Measurements from ENCODE around the gene SULT2B1. TPM values are rescaled to one million over a fixed set of nuclear protein-coding genes. Genes with fewer than 3 reads are reported as not detected.

Gene SULT2B1
- total RNA-seq, 5 donors from 2014 or later (not counting 1 experiment from before 2014, with no cell fraction given) = not detected

GRCh38 chr19:48600679-48601417 lies 48.9 kb downstream of the SULT2B1 start:
- H3K27me3 Mint-ChIP-seq = no peaks in the 10 kb centered on the region
- peaks cover 0 to 13% (median 6%) of the 10 kb centered on the region in 3 donors for H3K4me1 Mint-ChIP-seq
- no peaks in the 10 kb centered on the region for H3K9me3 Mint-ChIP-seq
- POLR2A ChIA-PET = interaction anchor here in 1 of 2 donors (0.6 kb wide), 1 partner anchor 433 kb away, joined by 10 read pairs; no protein-coding TSS in a partner anchor
- H3K4me1 ChIP-seq (ENCODE audit: control insufficient read depth in 1 of 2, extremely low read depth in 1 of 2, insufficient read depth in 2 of 2, low read length in 2 of 2) = peaks cover 0 to 22% of the 10 kb centered on the region in 2 experiments
- CTCF ChIA-PET = no interaction called here
- no peaks in the 10 kb centered on the region for H3K36me3 ChIP-seq (ENCODE audit: control insufficient read depth in 2 of 2, extremely low read depth in 1 of 2, insufficient read depth in 1 of 2, low read length in 1 of 2)
- no peak for ATAC-seq (replicated peaks in 1 of 4)
- H3K9me3 ChIP-seq = no peaks in the 10 kb centered on the region
- DNase-seq = no peak
- no peaks in the 10 kb centered on the region for H3K36me3 Mint-ChIP-seq
- no peak overlapping the region for H3K27ac ChIP-seq (ENCODE audit: low read length)
- no peak overlapping the region for H3K4me3 ChIP-seq (ENCODE audit: control insufficient read depth in 1 of 2, extremely low read depth in 1 of 2, low read length in 1 of 2)
- WGBS (ENCODE audit: insufficient coverage) = 89% methylated on average over 15 of the region's 21 CpGs
- no peak overlapping the region for H3K27ac Mint-ChIP-seq
- H3K27me3 ChIP-seq (replicated peaks in 1 of 2; ENCODE audit: control insufficient read depth in 2 of 2, extremely low read depth in 1 of 2, insufficient read depth in 2 of 2, low read length in 1 of 2) = peaks cover 0 to 20% of the 10 kb centered on the region in 2 experiments
- no peak overlapping the region for H3K4me3 Mint-ChIP-seq

- no peaks in the 10 kb centered on the region for H3K36me3 Mint-ChIP-seq
- H3K9me3 ChIP-seq = no peaks in the 10 kb centered on the region
- 83% methylated on average over 5 of the region's 9 CpGs for WGBS (ENCODE audit: insufficient coverage)
- DNase-seq (no peak), ATAC-seq (replicated peaks in 1 of 4) (no peak)
- H3K27me3 ChIP-seq (replicated peaks in 1 of 2; ENCODE audit: control insufficient read depth in 2 of 2, extremely low read depth in 1 of 2, insufficient read depth in 2 of 2, low read length in 1 of 2) = peaks cover 0 to 20% of the 10 kb centered on the region in 2 experiments
- peaks cover 0 to 2% of the 10 kb centered on the region in 2 experiments for H3K4me1 ChIP-seq (ENCODE audit: control insufficient read depth in 1 of 2, extremely low read depth in 1 of 2, insufficient read depth in 2 of 2, low read length in 2 of 2)
- no peaks in the 10 kb centered on the region for H3K27me3 Mint-ChIP-seq
- H3K27ac ChIP-seq (ENCODE audit: low read length) = no peak overlapping the region
- no peak overlapping the region for H3K4me3 Mint-ChIP-seq
- no peak overlapping the region for H3K27ac Mint-ChIP-seq
- no peaks in the 10 kb centered on the region for H3K9me3 Mint-ChIP-seq
- ChIA-PET POLR2A (interaction anchor here (0.6 kb wide), 2 partner anchors 19 to 66 kb away, joined by 5 to 11 read pairs; no protein-coding TSS in a partner anchor), CTCF (no interaction called here)
- H3K36me3 ChIP-seq (ENCODE audit: control insufficient read depth in 2 of 2, extremely low read depth in 1 of 2, insufficient read depth in 1 of 2, low read length in 1 of 2) = no peaks in the 10 kb centered on the region
- no peak overlapping the region for H3K4me3 ChIP-seq (ENCODE audit: control insufficient read depth in 1 of 2, extremely low read depth in 1 of 2, low read length in 1 of 2)
- H3K4me1 Mint-ChIP-seq = no peaks in the 10 kb centered on the region
Observed at GRCh38 chr19:48603001-48603400, 51.0 kb downstream of the SULT2B1 start.

GRCh38 chr19:48603449-48603848 lies 51.5 kb downstream of the SULT2B1 start:
- H3K9me3 Mint-ChIP-seq = no peaks in the 10 kb centered on the region
- POLR2A ChIA-PET = no interaction called here

GRCh38 chr19:48603850-48604249 lies 51.9 kb downstream of the SULT2B1 start:
- no peak overlapping the region for H3K27ac Mint-ChIP-seq
- Histone ChIP-seq H3K4me3 (ENCODE audit: control insufficient read depth in 1 of 2, extremely low read depth in 1 of 2, low read length in 1 of 2) (no peak overlapping the region), H3K9me3 (no peaks in the 10 kb centered on the region), H3K27me3 (replicated peaks in 1 of 2; ENCODE audit: control insufficient read depth in 2 of 2, extremely low read depth in 1 of 2, insufficient read depth in 2 of 2, low read length in 1 of 2) (peaks cover 0 to 14% of the 10 kb centered on the region in 2 experiments), H3K36me3 (ENCODE audit: control insufficient read depth in 2 of 2, extremely low read depth in 1 of 2, insufficient read depth in 1 of 2, low read length in 1 of 2) (no peaks in the 10 kb centered on the region), H3K4me1 (ENCODE audit: control insufficient read depth in 1 of 2, extremely low read depth in 1 of 2, insufficient read depth in 2 of 2, low read length in 2 of 2) (peaks cover 0 to 6% of the 10 kb centered on the region in 2 experiments), H3K27ac (ENCODE audit: low read length) (no peak overlapping the region)
- ChIA-PET CTCF (no interaction called here), POLR2A (no interaction called here)
- peaks cover 3 to 4% (median 3%) of the 10 kb centered on the region in 3 donors for H3K4me1 Mint-ChIP-seq
- no peaks in the 10 kb centered on the region for H3K27me3 Mint-ChIP-seq
- DNase-seq (no peak), ATAC-seq (replicated peaks in 1 of 4) (no peak)
- H3K4me3 Mint-ChIP-seq = no peak overlapping the region
- no peaks in the 10 kb centered on the region for H3K9me3 Mint-ChIP-seq
- WGBS (ENCODE audit: insufficient coverage) = 87% methylated on average over 7 of the region's 9 CpGs
- H3K36me3 Mint-ChIP-seq = no peaks in the 10 kb centered on the region

More at GRCh38 chr19:48603449-48603848, 51.5 kb downstream of the SULT2B1 start:
- H3K27ac ChIP-seq (ENCODE audit: low read length) = no peak overlapping the region
- no peaks in the 10 kb centered on the region for H3K9me3 ChIP-seq
- ATAC-seq (replicated peaks in 1 of 4) = no peak
- peaks cover 0 to 2% of the 10 kb centered on the region in 2 experiments for H3K4me1 ChIP-seq (ENCODE audit: control insufficient read depth in 1 of 2, extremely low read depth in 1 of 2, insufficient read depth in 2 of 2, low read length in 2 of 2)
- H3K27me3 Mint-ChIP-seq = no peaks in the 10 kb centered on the region
- peaks cover 0 to under 1% (median 0%) of the 10 kb centered on the region in 3 donors for H3K4me1 Mint-ChIP-seq
- no peak overlapping the region for H3K27ac Mint-ChIP-seq
- no peaks in the 10 kb centered on the region for H3K36me3 ChIP-seq (ENCODE audit: control insufficient read depth in 2 of 2, extremely low read depth in 1 of 2, insufficient read depth in 1 of 2, low read length in 1 of 2)
- CTCF ChIA-PET = no interaction called here
- no peaks in the 10 kb centered on the region for H3K36me3 Mint-ChIP-seq
- H3K4me3 ChIP-seq (ENCODE audit: control insufficient read depth in 1 of 2, extremely low read depth in 1 of 2, low read length in 1 of 2) = no peak overlapping the region
- H3K4me3 Mint-ChIP-seq = no peak overlapping the region
- peaks cover 0 to 18% of the 10 kb centered on the region in 2 experiments for H3K27me3 ChIP-seq (replicated peaks in 1 of 2; ENCODE audit: control insufficient read depth in 2 of 2, extremely low read depth in 1 of 2, insufficient read depth in 2 of 2, low read length in 1 of 2)
- WGBS (ENCODE audit: insufficient coverage) = 95% methylated on average over 31 of the region's 39 CpGs
- no peak for DNase-seq

- no peak within 1 kb of the TSS for H3K4me3 ChIP-seq (ENCODE audit: control insufficient read depth in 1 of 2, extremely low read depth in 1 of 2, low read length in 1 of 2)
- H3K4me1 ChIP-seq (ENCODE audit: control insufficient read depth in 1 of 2, extremely low read depth in 1 of 2, insufficient read depth in 2 of 2, low read length in 2 of 2) = peaks cover 0 to 10% of the 10 kb centered on the region in 2 experiments
- no peak for ATAC-seq (replicated peaks in 1 of 4)
- no peaks in the 10 kb centered on the region for H3K27me3 Mint-ChIP-seq
- H3K4me1 Mint-ChIP-seq = peaks cover 4 to 7% (median 5%) of the 10 kb centered on the region in 3 donors
- ChIA-PET CTCF (interaction anchor here in 1 of 2 donors (0.7 kb wide), 1 partner anchor 79 kb away, joined by 3 read pairs; no protein-coding TSS in a partner anchor), POLR2A (no interaction called here)
- no peaks in the 10 kb centered on the region for H3K9me3 ChIP-seq
- H3K27ac ChIP-seq (ENCODE audit: low read length) = no peak within 1 kb of the TSS
- H3K4me3 Mint-ChIP-seq = no peak within 1 kb of the TSS
- H3K36me3 ChIP-seq (ENCODE audit: control insufficient read depth in 2 of 2, extremely low read depth in 1 of 2, insufficient read depth in 1 of 2, low read length in 1 of 2) = no peaks in the 10 kb centered on the region
- H3K27ac Mint-ChIP-seq = no peak within 1 kb of the TSS
- no peaks in the 10 kb centered on the region for H3K36me3 Mint-ChIP-seq
- WGBS (ENCODE audit: insufficient coverage) = 87% methylated on average over 34 of the region's 39 CpGs
- H3K9me3 Mint-ChIP-seq = no peaks in the 10 kb centered on the region
- DNase-seq = no peak
- no peaks in the 10 kb centered on the region for H3K27me3 ChIP-seq (replicated peaks in 1 of 2; ENCODE audit: control insufficient read depth in 2 of 2, extremely low read depth in 1 of 2, insufficient read depth in 2 of 2, low read length in 1 of 2)
Observed at GRCh38 chr19:48606463-48607358, 54.7 kb downstream of the SULT2B1 start, which contains the start of gene SPACA4. SPACA4 (plus strand) TSS chr19:48606742; CDS start chr19:48606979, 237 bp downstream.

- ChIA-PET POLR2A (interaction anchor here in 1 of 2 donors (0.5 kb wide), 1 partner anchor 77 kb away, joined by 3 read pairs; no protein-coding TSS in a partner anchor), CTCF (interaction anchor here (0.7 kb wide), 2 partner anchors 79 to 314 kb away, joined by 3 read pairs; no protein-coding TSS in a partner anchor)
- 83% methylated on average over 1 of the region's 7 CpGs for WGBS (ENCODE audit: insufficient coverage)
- peaks cover 4 to 7% (median 5%) of the 10 kb centered on the region in 3 donors for H3K4me1 Mint-ChIP-seq
- no peaks in the 10 kb centered on the region for H3K36me3 Mint-ChIP-seq
- no peak for DNase-seq
- H3K9me3 Mint-ChIP-seq = no peaks in the 10 kb centered on the region
- Histone ChIP-seq H3K27me3 (replicated peaks in 1 of 2; ENCODE audit: control insufficient read depth in 2 of 2, extremely low read depth in 1 of 2, insufficient read depth in 2 of 2, low read length in 1 of 2) (no peaks in the 10 kb centered on the region), H3K9me3 (no peaks in the 10 kb centered on the region), H3K27ac (ENCODE audit: low read length) (no peak overlapping the region), H3K4me1 (ENCODE audit: control insufficient read depth in 1 of 2, extremely low read depth in 1 of 2, insufficient read depth in 2 of 2, low read length in 2 of 2) (peaks cover 0 to 10% of the 10 kb centered on the region in 2 experiments), H3K4me3 (ENCODE audit: control insufficient read depth in 1 of 2, extremely low read depth in 1 of 2, low read length in 1 of 2) (no peak overlapping the region), H3K36me3 (ENCODE audit: control insufficient read depth in 2 of 2, extremely low read depth in 1 of 2, insufficient read depth in 1 of 2, low read length in 1 of 2) (no peaks in the 10 kb centered on the region)
- no peaks in the 10 kb centered on the region for H3K27me3 Mint-ChIP-seq
- H3K4me3 Mint-ChIP-seq = no peak overlapping the region
- ATAC-seq (replicated peaks in 1 of 4) = no peak
- no peak overlapping the region for H3K27ac Mint-ChIP-seq
Observed at GRCh38 chr19:48607359-48607755, 55.4 kb downstream of the SULT2B1 start.
